Progenitor cell of endocrine pancreas (in vitro differentiated cells): ENCODE data around the gene ATP8A2. TPM values are rescaled to one million over a fixed set of nuclear protein-coding genes. Genes with fewer than 3 reads are reported as not detected.

Experiments
- DNase-seq: peaks from one replicate; pipeline ENCODE4 v3.0.0; 2021; ENCODE audit warnings: low spot score; ENCODE audit not compliant: unreplicated experiment
- H3K27ac Mint-ChIP-seq: 2 replicates; pipeline ENCODE4 v1.8.0; 2021; ENCODE audit warnings: mild to moderate bottlenecking, moderate library complexity, mixed read lengths
- H3K27me3 Mint-ChIP-seq: 2 replicates; pipeline ENCODE4 v1.8.0; 2021; ENCODE audit warnings: mixed read lengths
- H3K36me3 Mint-ChIP-seq: 2 replicates; pipeline ENCODE4 v1.8.0; 2022; ENCODE audit warnings: mixed read lengths; ENCODE audit not compliant: insufficient read depth
- H3K4me1 Mint-ChIP-seq: 2 replicates; pipeline ENCODE4 v1.8.0; 2021; ENCODE audit warnings: low read depth, mixed read lengths
- H3K4me3 Mint-ChIP-seq: 2 replicates; pipeline ENCODE4 v1.8.0; 2021; ENCODE audit warnings: low read depth, mild to moderate bottlenecking, moderate library complexity, mixed read lengths
- H3K9me3 Mint-ChIP-seq: 2 replicates; pipeline ENCODE4 v1.8.0; 2021; ENCODE audit warnings: low read depth, mixed read lengths
- CTCF ChIP-seq: fragments of 200-600 bp; sonication (generic); IDR thresholded peaks from one replicate; pipeline ENCODE4 v1.5.0; 2021; ENCODE audit warnings: antibody characterized with exemption, mild to moderate bottlenecking; ENCODE audit not compliant: unreplicated experiment
- total RNA-seq: library from RNA; stranded (reverse); gene quantifications from 2 replicates; pipeline ENCODE4 v1.2.1, GENCODE V29; 2021

ATP8A2 gene
- total RNA-seq, 1 donor from 2014 or later, result 0.38 TPM

- TF ChIP-seq CTCF, result no peak
- Mint-ChIP-seq H3K36me3 (no peaks in the 10 kb centered on the region), H3K9me3 (peaks cover 7% of the 10 kb centered on the region), H3K27ac (no peak overlapping the region), H3K27me3 (peaks cover 5% of the 10 kb centered on the region), H3K4me1 (no peaks in the 10 kb centered on the region), H3K4me3 (no peak overlapping the region)
- no peak for DNase-seq
Observed at GRCh38 chr13:25619897-25620296, 248.1 kb downstream of the ATP8A2 start.

GRCh38 chr13:25625414-25625813 lies 253.6 kb downstream of the ATP8A2 start:
- Mint-ChIP-seq H3K36me3 (no peaks in the 10 kb centered on the region), H3K27me3 (no peaks in the 10 kb centered on the region), H3K9me3 (peaks cover 10% of the 10 kb centered on the region), H3K4me1 (no peaks in the 10 kb centered on the region), H3K4me3 (no peak overlapping the region), H3K27ac (no peak overlapping the region)
- DNase-seq, result no peak
- TF ChIP-seq CTCF, result no peak

- DNase-seq, result no peak
- Mint-ChIP-seq H3K27ac (no peak overlapping the region), H3K27me3 (peaks cover 5% of the 10 kb centered on the region), H3K4me1 (peaks cover 3% of the 10 kb centered on the region), H3K36me3 (no peaks in the 10 kb centered on the region), H3K4me3 (no peak overlapping the region), H3K9me3 (peaks cover 10% of the 10 kb centered on the region)
- no peak for TF ChIP-seq CTCF
Observed at GRCh38 chr13:25630329-25630900, 258.6 kb downstream of the ATP8A2 start.

- H3K36me3 Mint-ChIP-seq, result no peaks in the 10 kb centered on the region
- no peaks in the 10 kb centered on the region for H3K9me3 Mint-ChIP-seq
- peaks cover 3% of the 10 kb centered on the region for H3K4me1 Mint-ChIP-seq
- H3K27ac Mint-ChIP-seq, result no peak overlapping the region
- H3K27me3 Mint-ChIP-seq, result peaks cover 5% of the 10 kb centered on the region
- DNase-seq, result no peak
- no peak for TF ChIP-seq CTCF
- no peak overlapping the region for H3K4me3 Mint-ChIP-seq
Observed at GRCh38 chr13:25632166-25632888, 260.6 kb downstream of the ATP8A2 start.

- H3K4me1 Mint-ChIP-seq, result peaks cover 3% of the 10 kb centered on the region
- no peak for DNase-seq
- H3K27me3 Mint-ChIP-seq, result peaks cover 5% of the 10 kb centered on the region
- no peak overlapping the region for H3K4me3 Mint-ChIP-seq
- no peak for TF ChIP-seq CTCF
- no peaks in the 10 kb centered on the region for H3K9me3 Mint-ChIP-seq
- H3K27ac Mint-ChIP-seq, result no peak overlapping the region
- no peaks in the 10 kb centered on the region for H3K36me3 Mint-ChIP-seq
Observed at GRCh38 chr13:25633093-25633492, 261.3 kb downstream of the ATP8A2 start.
